Measurements from ENCODE around the gene JAKMIP1. TPM values are rescaled to one million over a fixed set of nuclear protein-coding genes. Genes with fewer than 3 reads are reported as not detected.

JAKMIP1 gene
- total RNA-seq, 1 donor from 2014 or later, result not detected

DNA sequence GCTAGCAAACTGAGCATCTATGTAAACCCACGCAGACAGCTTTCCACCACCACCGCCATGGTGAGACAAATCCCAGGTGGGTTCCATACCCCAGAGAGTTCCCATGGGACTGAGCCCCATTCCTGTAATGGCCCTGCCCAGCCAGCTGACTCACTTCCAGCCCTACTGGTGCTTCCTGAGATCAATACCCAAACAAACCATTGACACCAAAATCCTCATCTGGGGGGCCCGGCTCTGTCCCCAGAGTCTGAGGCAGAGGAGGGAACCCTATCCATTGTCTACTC is 30.1 kb upstream of the JAKMIP1 start:
- no peaks in the 10 kb centered on the region for H3K36me3 ChIP-seq (ENCODE audit: control insufficient read depth, insufficient read depth, low read length)
- no peak for TF ChIP-seq CTCF (IDR thresholded peaks at IDR 0.05; ENCODE audit: insufficient read depth, low read length, poor library complexity, severe bottlenecking)
- H3K27me3 ChIP-seq (ENCODE audit: control insufficient read depth, insufficient read depth, low read length), result no peaks in the 10 kb centered on the region
- H3K4me3 ChIP-seq (ENCODE audit: low read depth, low read length), result no peak overlapping the region
- DNase-seq (ENCODE audit: low read depth), result no peak

- no peak for DNase-seq (ENCODE audit: low read depth)
- no peak overlapping the region for H3K4me3 ChIP-seq (ENCODE audit: low read depth, low read length)
- no peak for TF ChIP-seq CTCF (IDR thresholded peaks at IDR 0.05; ENCODE audit: insufficient read depth, low read length, poor library complexity, severe bottlenecking)
- H3K27me3 ChIP-seq (ENCODE audit: control insufficient read depth, insufficient read depth, low read length), result no peaks in the 10 kb centered on the region
- H3K36me3 ChIP-seq (ENCODE audit: control insufficient read depth, insufficient read depth, low read length), result no peaks in the 10 kb centered on the region
Measured at GRCh38 chr4:6229671-6230501, 29.5 kb upstream of the JAKMIP1 start.

- Histone ChIP-seq H3K27me3 (ENCODE audit: control insufficient read depth, insufficient read depth, low read length) (peaks cover 1% of the 10 kb centered on the region), H3K36me3 (ENCODE audit: control insufficient read depth, insufficient read depth, low read length) (no peaks in the 10 kb centered on the region), H3K4me3 (ENCODE audit: low read depth, low read length) (no peak overlapping the region)
- no peak for DNase-seq (ENCODE audit: low read depth)
- no peak for TF ChIP-seq CTCF (IDR thresholded peaks at IDR 0.05; ENCODE audit: insufficient read depth, low read length, poor library complexity, severe bottlenecking)
Measured at GRCh38 chr4:6229095-6229494, 28.7 kb upstream of the JAKMIP1 start.

GRCh38 chr4:6228158-6229067 is 28.1 kb upstream of the JAKMIP1 start:
- Histone ChIP-seq H3K4me3 (ENCODE audit: low read depth, low read length) (no peak overlapping the region), H3K36me3 (ENCODE audit: control insufficient read depth, insufficient read depth, low read length) (no peaks in the 10 kb centered on the region), H3K27me3 (ENCODE audit: control insufficient read depth, insufficient read depth, low read length) (peaks cover 3% of the 10 kb centered on the region)
- no peak for TF ChIP-seq CTCF (IDR thresholded peaks at IDR 0.05; ENCODE audit: insufficient read depth, low read length, poor library complexity, severe bottlenecking)
- no peak for DNase-seq (ENCODE audit: low read depth)

GRCh38 chr4:6227412-6228157 is 27.2 kb upstream of the JAKMIP1 start:
- DNase-seq (ENCODE audit: low read depth), result no peak
- H3K27me3 ChIP-seq (ENCODE audit: control insufficient read depth, insufficient read depth, low read length), result peaks cover 7% of the 10 kb centered on the region
- TF ChIP-seq CTCF (IDR thresholded peaks at IDR 0.05; ENCODE audit: insufficient read depth, low read length, poor library complexity, severe bottlenecking), result no peak
- H3K4me3 ChIP-seq (ENCODE audit: low read depth, low read length), result no peak overlapping the region
- H3K36me3 ChIP-seq (ENCODE audit: control insufficient read depth, insufficient read depth, low read length), result no peaks in the 10 kb centered on the region

Measured in kidney epithelial cell (primary cell).